ENCODE measurements around the gene BTBD16. TPM values are rescaled to one million over a fixed set of nuclear protein-coding genes. Genes with fewer than 3 reads are reported as not detected.

The BTBD16 gene
- total RNA-seq, 1 experiment from 2014 or later: not detected

- TF ChIP-seq HMGXB4 (CRISPR knock-in tag; IDR thresholded peaks at IDR 0.05) (no peak), ZNF512 (CRISPR knock-in tag; IDR thresholded peaks at IDR 0.05; ENCODE audit: borderline replicate concordance) (no peak), ZNF232 (CRISPR knock-in tag; IDR thresholded peaks at IDR 0.05) (no peak), RELA (CRISPR knock-in tag; IDR thresholded peaks at IDR 0.05; ENCODE audit: borderline replicate concordance) (no peak)
- no peaks in the 10 kb centered on the region for H3K9me3 Mint-ChIP-seq
- H3K4me3 Mint-ChIP-seq: no peak overlapping the region
- CTCF ChIA-PET: no interaction called here
- POLR2A ChIA-PET: no interaction called here
- H3K4me1 Mint-ChIP-seq: no peaks in the 10 kb centered on the region
- ATAC-seq: no peak
- H3K27me3 Mint-ChIP-seq (ENCODE audit: low read depth): no peaks in the 10 kb centered on the region
- no peak overlapping the region for H3K27ac Mint-ChIP-seq
- H3K36me3 Mint-ChIP-seq: peaks cover 31% of the 10 kb centered on the region
- DNase-seq (ENCODE audit: low spot score): no peak
These were observed 33.6 kb upstream of the BTBD16 start for GRCh38 chr10:122237331-122237990.

GRCh38 chr10:122239578-122240257 lies 31.4 kb upstream of the BTBD16 start:
- ChIA-PET CTCF (interaction anchor here (0.6 to 1.2 kb wide), 4 partner anchors 19 to 195 kb away, joined by 3 to 5 read pairs (median 4); no protein-coding TSS in a partner anchor), POLR2A (no interaction called here)
- no peak overlapping the region for H3K4me3 Mint-ChIP-seq
- no peak overlapping the region for H3K27ac Mint-ChIP-seq
- no peak for DNase-seq (ENCODE audit: low spot score)
- no peak for ATAC-seq
- H3K9me3 Mint-ChIP-seq: no peaks in the 10 kb centered on the region
- H3K4me1 Mint-ChIP-seq: no peaks in the 10 kb centered on the region
- no peak for TF ChIP-seq ZNF121 (CRISPR knock-in tag; IDR thresholded peaks at IDR 0.05)
- TF ChIP-seq USF1 (CRISPR knock-in tag; IDR thresholded peaks at IDR 0.05): no peak
- TF ChIP-seq MLX (CRISPR knock-in tag; IDR thresholded peaks at IDR 0.05): no peak
- no peaks in the 10 kb centered on the region for H3K27me3 Mint-ChIP-seq (ENCODE audit: low read depth)
- peaks cover 33% of the 10 kb centered on the region for H3K36me3 Mint-ChIP-seq

GRCh38 chr10:122240401-122240800 lies 30.7 kb upstream of the BTBD16 start:
- H3K36me3 Mint-ChIP-seq: peaks cover 33% of the 10 kb centered on the region
- H3K27me3 Mint-ChIP-seq (ENCODE audit: low read depth): no peaks in the 10 kb centered on the region
- H3K27ac Mint-ChIP-seq: no peak overlapping the region; the same call in 1 of the 2 replicates
- no peak for ATAC-seq
- H3K9me3 Mint-ChIP-seq: no peaks in the 10 kb centered on the region
- no peak overlapping the region for H3K4me3 Mint-ChIP-seq
- peaks cover 2% of the 10 kb centered on the region; the same call in 1 of the 2 replicates for H3K4me1 Mint-ChIP-seq
- ChIA-PET CTCF (interaction anchor here (1.2 kb wide), 1 partner anchor 18 kb away, joined by 5 read pairs; no protein-coding TSS in a partner anchor), POLR2A (no interaction called here)
- no peak for DNase-seq (ENCODE audit: low spot score)
- TF ChIP-seq E2F1 (CRISPR knock-in tag; IDR thresholded peaks at IDR 0.05) (no peak), MAX (CRISPR knock-in tag; IDR thresholded peaks at IDR 0.05) (no peak), RELA (CRISPR knock-in tag; IDR thresholded peaks at IDR 0.05; ENCODE audit: borderline replicate concordance) (no peak), NFYB (CRISPR knock-in tag; conservative IDR thresholded peaks at IDR 0.05; ENCODE audit: low read depth) (no peak), MXD4 (CRISPR knock-in tag; IDR thresholded peaks at IDR 0.05; ENCODE audit: borderline replicate concordance) (no peak), PRDM15 (CRISPR knock-in tag; IDR thresholded peaks at IDR 0.05) (no peak), CTCF (IDR thresholded peaks at IDR 0.05) (no peak), ZNF219 (CRISPR knock-in tag; IDR thresholded peaks at IDR 0.05; ENCODE audit: borderline replicate concordance) (no peak), OVOL2 (CRISPR knock-in tag; IDR thresholded peaks at IDR 0.05; ENCODE audit: borderline replicate concordance) (no peak), ZNF512 (CRISPR knock-in tag; IDR thresholded peaks at IDR 0.05; ENCODE audit: borderline replicate concordance) (no peak)
